Prostate gland (tissue), 2 donors: ENCODE measurements around the gene DNM1L. TPM values are rescaled to one million over a fixed set of nuclear protein-coding genes. Genes with fewer than 3 reads are reported as not detected.
A peak's percentile ranks its signal among the peaks of the same experiment; 100 is the strongest.

ENCODE experiments used
- DNase-seq: peaks from one replicate; pipeline ENCODE4 v3.0.0-alpha.2; 2019; ENCODE audit warnings: low spot score
- H3K27ac ChIP-seq, 2 donors: fragments of 200-600 bp; sonication (generic); 2 replicates each; pipeline ENCODE4 v1.5.1; 2017 to 2019
- H3K27me3 ChIP-seq: fragments of 200-600 bp; sonication (generic); replicated peaks from 2 replicates; pipeline ENCODE4 v1.5.1; 2019; ENCODE audit not compliant: insufficient read depth
- H3K36me3 ChIP-seq, 2 donors: fragments of 200-600 bp; sonication (generic); 1 replicate in 1 of 2; 2 replicates in 1 of 2; pipeline versions ENCODE4 v1.5.1 to v1.8.1; 2017 to 2019
- H3K4me1 ChIP-seq: fragments of 200-600 bp; sonication (generic); replicated peaks from 2 replicates; pipeline ENCODE4 v1.5.1; 2019
- H3K4me3 ChIP-seq, 2 donors: fragments of 200-600 bp; sonication (generic); 2 replicates each; pipeline ENCODE4 v1.5.1; 2017 to 2019
- H3K9me3 ChIP-seq: fragments of 200-600 bp; sonication (generic); 2 replicates; pipeline ENCODE4 v1.5.1; 2017
- POLR2A ChIP-seq: fragments of 450-650 bp; IDR thresholded peaks from one replicate; pipeline ENCODE4 v1.6.1; 2016; ENCODE audit warnings: antibody characterized with exemption, mild to moderate bottlenecking
- POLR2AphosphoS5 ChIP-seq: sonication (generic); formaldehyde crosslinking; IDR thresholded peaks from one replicate; pipeline ENCODE4 v1.6.1; 2017; ENCODE audit warnings: antibody characterized with exemption
- WGBS: methylation state at CpG from one replicate; pipeline ENCODE4 v1.1.5; 2018; 5-methylcytosine and 5-hydroxymethylcytosine counted together
- intact Hi-C: fragments of 100-400 bp; cut with DNase I; formaldehyde crosslinking; loops from one replicate; pipeline ENCODE4 v1.14.2; 2022
- total RNA-seq, 2 donors: library from RNA; depleted of rRNA; stranded (reverse); fragments of >200 nt; gene quantifications; one replicate each; pipeline ENCODE4 v1.1.0, GENCODE V29; 2016
- TF ChIP-seq, protein P1 (sequence below), 4 experiments: fragments of 200-600 bp in 2 of 4; fragments of 450-650 bp in 2 of 4; sonication (generic) in 2 of 4; IDR thresholded peaks; 1 replicate in 3 of 4; 2 replicates in 1 of 4; pipeline ENCODE4 v1.5.1; 2016 to 2019; ENCODE audit warnings: antibody characterized with exemption in 4 of 4, mild to moderate bottlenecking in 2 of 4, moderate library complexity in 2 of 4

The DNM1L gene
- total RNA-seq, 2 donors from 2014 or later = 37.3 to 47.5 TPM

GRCh38 chr12:32756476-32757066 is 77.5 kb downstream of the DNM1L start:
- H3K36me3 ChIP-seq = no peaks in the 10 kb centered on the region
- no peaks in the 10 kb centered on the region for H3K9me3 ChIP-seq
- intact Hi-C loops = loop anchor here (2.0 to 5.0 kb wide), 3 partner anchors 162 to 1461 kb away; partner anchors contain the start of gene ALG10
- H3K27ac ChIP-seq = peak overlapping the region; percentile 91 to 92
- peaks cover 6% of the 10 kb centered on the region for H3K4me1 ChIP-seq
- peak overlapping the region; percentile 87 to 88 for H3K4me3 ChIP-seq
- H3K27me3 ChIP-seq = no peaks in the 10 kb centered on the region
- TF ChIP-seq POLR2AphosphoS5 = no peak
- TF ChIP-seq POLR2A = no peak
- TF ChIP-seq, protein P1, sequence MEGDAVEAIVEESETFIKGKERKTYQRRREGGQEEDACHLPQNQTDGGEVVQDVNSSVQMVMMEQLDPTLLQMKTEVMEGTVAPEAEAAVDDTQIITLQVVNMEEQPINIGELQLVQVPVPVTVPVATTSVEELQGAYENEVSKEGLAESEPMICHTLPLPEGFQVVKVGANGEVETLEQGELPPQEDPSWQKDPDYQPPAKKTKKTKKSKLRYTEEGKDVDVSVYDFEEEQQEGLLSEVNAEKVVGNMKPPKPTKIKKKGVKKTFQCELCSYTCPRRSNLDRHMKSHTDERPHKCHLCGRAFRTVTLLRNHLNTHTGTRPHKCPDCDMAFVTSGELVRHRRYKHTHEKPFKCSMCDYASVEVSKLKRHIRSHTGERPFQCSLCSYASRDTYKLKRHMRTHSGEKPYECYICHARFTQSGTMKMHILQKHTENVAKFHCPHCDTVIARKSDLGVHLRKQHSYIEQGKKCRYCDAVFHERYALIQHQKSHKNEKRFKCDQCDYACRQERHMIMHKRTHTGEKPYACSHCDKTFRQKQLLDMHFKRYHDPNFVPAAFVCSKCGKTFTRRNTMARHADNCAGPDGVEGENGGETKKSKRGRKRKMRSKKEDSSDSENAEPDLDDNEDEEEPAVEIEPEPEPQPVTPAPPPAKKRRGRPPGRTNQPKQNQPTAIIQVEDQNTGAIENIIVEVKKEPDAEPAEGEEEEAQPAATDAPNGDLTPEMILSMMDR (IDR thresholded peaks at IDR 0.05) = peak in 1 of 4 experiments; percentile 8
- no peak for DNase-seq
- 20% methylated on average over 8 of the region's 8 CpGs for WGBS

DNA sequence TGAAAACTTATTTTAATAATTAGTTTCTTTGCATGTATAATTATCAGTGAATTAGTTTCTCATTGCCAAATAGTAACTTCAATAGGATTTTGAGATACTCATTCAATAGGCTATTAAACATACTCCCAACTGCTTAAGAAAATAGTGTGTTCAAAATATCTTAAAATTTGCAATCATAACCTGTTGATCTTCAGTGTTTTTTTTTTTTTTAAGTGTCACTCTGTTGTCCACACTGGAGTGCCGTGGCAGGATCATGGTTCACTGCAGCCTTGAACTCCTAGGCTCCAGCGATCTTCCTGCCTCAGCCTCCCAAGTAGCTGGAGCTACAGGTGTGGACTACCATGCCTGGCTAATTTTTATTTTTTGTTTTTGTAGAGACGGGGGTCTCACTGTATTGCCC is 78.1 kb downstream of the DNM1L start:
- intact Hi-C loops = loop anchor here (2.0 to 5.0 kb wide), 3 partner anchors 162 to 1460 kb away; partner anchors contain the start of gene ALG10
- no peak for TF ChIP-seq POLR2A
- no peak for TF ChIP-seq POLR2AphosphoS5
- TF ChIP-seq, protein P1 (IDR thresholded peaks at IDR 0.05) = no peak

DNA sequence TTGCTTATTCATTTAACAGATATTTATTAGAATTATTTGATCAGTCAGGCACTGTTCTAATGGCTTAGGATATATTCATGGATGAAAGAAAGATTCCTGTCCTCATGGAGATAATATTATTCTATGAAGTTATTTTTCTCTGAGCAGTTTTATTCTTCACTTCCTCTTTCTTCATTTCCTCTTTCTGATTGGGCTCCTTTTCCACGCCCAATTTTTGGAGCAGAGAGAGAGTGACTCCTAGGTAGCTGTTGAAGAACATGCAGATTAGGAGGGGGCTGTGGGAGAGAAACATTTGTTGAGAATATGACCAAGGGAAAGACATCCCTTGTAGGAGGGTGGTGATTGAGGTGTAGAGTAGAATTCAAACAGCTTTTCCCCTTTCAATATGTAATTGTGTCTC is 82.6 kb downstream of the DNM1L start:
- intact Hi-C loops = no loop called here
- no peak overlapping the region for H3K27ac ChIP-seq
- no peaks in the 10 kb centered on the region for H3K36me3 ChIP-seq
- H3K4me1 ChIP-seq = no peaks in the 10 kb centered on the region
- no peak for DNase-seq
- WGBS = 56% methylated on average over 1 of the region's 1 CpG
- TF ChIP-seq, protein P1 (IDR thresholded peaks at IDR 0.05) = no peak
- TF ChIP-seq POLR2AphosphoS5 (no peak), POLR2A (no peak)
- H3K9me3 ChIP-seq = no peaks in the 10 kb centered on the region
- no peaks in the 10 kb centered on the region for H3K27me3 ChIP-seq
- no peak overlapping the region for H3K4me3 ChIP-seq

More for the DNA sequence above, 78.1 kb downstream of the DNM1L start:
- DNase-seq = no peak
- WGBS = 100% methylated on average over 3 of the region's 3 CpGs
- no peaks in the 10 kb centered on the region for H3K27me3 ChIP-seq
- no peak overlapping the region for H3K27ac ChIP-seq
- peaks cover 6% of the 10 kb centered on the region for H3K4me1 ChIP-seq
- H3K4me3 ChIP-seq = no peak overlapping the region
- H3K9me3 ChIP-seq = no peaks in the 10 kb centered on the region
- H3K36me3 ChIP-seq = no peaks in the 10 kb centered on the region

DNA sequence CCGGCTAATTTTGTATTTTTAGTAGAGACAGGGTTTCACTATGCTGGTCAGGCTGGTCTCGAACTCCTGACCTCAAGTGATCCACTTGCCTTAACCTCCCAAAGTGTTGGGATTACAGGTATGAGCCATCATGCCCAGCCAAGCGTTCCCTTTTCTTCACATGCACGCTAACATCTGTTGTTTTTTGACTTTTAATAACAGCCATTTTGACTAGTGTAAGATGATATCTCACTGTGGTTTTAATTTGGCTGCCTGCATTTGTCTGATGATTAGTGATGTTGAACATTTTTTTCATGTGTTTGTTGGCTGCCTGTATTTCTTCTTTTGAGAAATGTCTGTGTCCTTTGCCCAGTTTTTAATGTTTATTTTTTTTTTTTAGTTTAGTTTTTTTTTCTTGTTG is 86.8 kb downstream of the DNM1L start:
- Histone ChIP-seq H3K4me3 (no peak overlapping the region), H3K36me3 (no peaks in the 10 kb centered on the region), H3K27ac (no peak overlapping the region), H3K9me3 (no peaks in the 10 kb centered on the region), H3K27me3 (no peaks in the 10 kb centered on the region), H3K4me1 (no peaks in the 10 kb centered on the region)
- intact Hi-C loops = no loop called here
- 61% methylated on average over 4 of the region's 4 CpGs for WGBS
- no peak for DNase-seq
- TF ChIP-seq, protein P1 (IDR thresholded peaks at IDR 0.05) = no peak
- TF ChIP-seq POLR2A (no peak), POLR2AphosphoS5 (no peak)

DNA sequence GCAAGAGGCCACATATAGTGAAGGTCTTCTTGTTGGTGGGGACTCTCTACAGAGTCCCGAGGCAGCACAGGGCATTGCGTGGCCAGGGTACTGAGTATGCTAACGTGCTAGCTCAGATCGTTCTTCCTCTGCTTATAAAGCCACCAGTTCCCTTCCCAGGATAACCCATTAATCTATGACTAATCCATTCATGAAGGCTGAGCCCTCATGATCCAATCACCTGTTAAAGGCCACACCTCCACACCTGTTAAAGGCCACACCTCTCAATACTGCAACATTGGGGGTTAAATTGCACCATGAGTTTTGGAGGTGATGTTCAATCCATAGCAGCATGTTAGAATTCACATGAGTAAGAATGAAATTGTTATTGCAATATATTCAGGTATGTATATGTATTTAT is 89.4 kb downstream of the DNM1L start:
- Histone ChIP-seq H3K36me3 (no peaks in the 10 kb centered on the region), H3K4me1 (no peaks in the 10 kb centered on the region), H3K27ac (no peak overlapping the region), H3K27me3 (no peaks in the 10 kb centered on the region), H3K9me3 (no peaks in the 10 kb centered on the region), H3K4me3 (no peak overlapping the region)
- intact Hi-C loops = no loop called here
- no peak for TF ChIP-seq POLR2A
- WGBS = 66% methylated on average over 4 of the region's 4 CpGs
- DNase-seq = no peak
